ENCODE results near the gene LSAMP. TPM values are rescaled to one million over a fixed set of nuclear protein-coding genes. Genes with fewer than 3 reads are reported as not detected.

Gene LSAMP
- total RNA-seq, 1 experiment from 2014 or later: not detected

- Histone ChIP-seq H3K36me3 (ENCODE audit: control insufficient read depth, insufficient read depth, low read length) (no peaks in the 10 kb centered on the region), H3K4me1 (no peaks in the 10 kb centered on the region), H3K9me3 (no peaks in the 10 kb centered on the region), H3K4me3 (ENCODE audit: low read depth, low read length) (no peak overlapping the region), H3K27me3 (replicated peaks; ENCODE audit: control insufficient read depth, insufficient read depth, low read length) (no peaks in the 10 kb centered on the region)
- Mint-ChIP-seq H3K9me3 (ENCODE audit: unreplicated experiment) (no peaks in the 10 kb centered on the region), H3K36me3 (ENCODE audit: insufficient read depth, unreplicated experiment) (no peaks in the 10 kb centered on the region), H3K4me1 (ENCODE audit: low read depth, unreplicated experiment) (no peaks in the 10 kb centered on the region), H3K27me3 (ENCODE audit: insufficient read depth, unreplicated experiment) (no peaks in the 10 kb centered on the region), H3K4me3 (ENCODE audit: unreplicated experiment) (no peak overlapping the region), H3K27ac (ENCODE audit: unreplicated experiment) (no peak overlapping the region)
- intact Hi-C loops (cut with micrococcal nuclease; ENCODE audit: unreplicated experiment): no loop called here
- no TSS peak for BruUV-seq (replicated peaks)
- ChIA-PET CTCF (no interaction called here), POLR2A (no interaction called here)
- TF ChIP-seq CTCF (IDR thresholded peaks at IDR 0.05; ENCODE audit: insufficient read depth in 1 of 2, low read depth in 1 of 2, low read length in 1 of 2, severe bottlenecking in 1 of 2, unreplicated experiment in 1 of 2): no peak
- no peak for DNase-seq
Observed at GRCh38 chr3:116264546-116265319, 180.6 kb downstream of the LSAMP start.

- no peak overlapping the region for H3K4me3 Mint-ChIP-seq (ENCODE audit: unreplicated experiment)
- ChIA-PET POLR2A (no interaction called here), CTCF (no interaction called here)
- BruUV-seq (replicated peaks): no TSS peak
- no peak for DNase-seq
- Histone ChIP-seq H3K9me3 (no peaks in the 10 kb centered on the region), H3K4me1 (no peaks in the 10 kb centered on the region), H3K27me3 (replicated peaks; ENCODE audit: control insufficient read depth, insufficient read depth, low read length) (no peaks in the 10 kb centered on the region), H3K36me3 (ENCODE audit: control insufficient read depth, insufficient read depth, low read length) (no peaks in the 10 kb centered on the region), H3K4me3 (ENCODE audit: low read depth, low read length) (no peak overlapping the region)
- no peaks in the 10 kb centered on the region for H3K9me3 Mint-ChIP-seq (ENCODE audit: unreplicated experiment)
- intact Hi-C loops (cut with micrococcal nuclease; ENCODE audit: unreplicated experiment): no loop called here
- no peaks in the 10 kb centered on the region for H3K4me1 Mint-ChIP-seq (ENCODE audit: low read depth, unreplicated experiment)
- TF ChIP-seq CTCF (IDR thresholded peaks at IDR 0.05; ENCODE audit: insufficient read depth in 1 of 2, low read depth in 1 of 2, low read length in 1 of 2, severe bottlenecking in 1 of 2, unreplicated experiment in 1 of 2): no peak
- no peaks in the 10 kb centered on the region for H3K36me3 Mint-ChIP-seq (ENCODE audit: insufficient read depth, unreplicated experiment)
- H3K27me3 Mint-ChIP-seq (ENCODE audit: insufficient read depth, unreplicated experiment): no peaks in the 10 kb centered on the region
- H3K27ac Mint-ChIP-seq (ENCODE audit: unreplicated experiment): no peak overlapping the region
Observed at GRCh38 chr3:116263842-116264545, 181.3 kb downstream of the LSAMP start.

- CTCF ChIA-PET: no interaction called here
- no peak overlapping the region for H3K4me3 ChIP-seq (ENCODE audit: low read depth, low read length)
- intact Hi-C loops (cut with micrococcal nuclease; ENCODE audit: unreplicated experiment): no loop called here
- no peak overlapping the region for H3K4me3 Mint-ChIP-seq (ENCODE audit: unreplicated experiment)
- no peak for TF ChIP-seq CTCF (IDR thresholded peaks at IDR 0.05; ENCODE audit: insufficient read depth in 1 of 2, low read depth in 1 of 2, low read length in 1 of 2, severe bottlenecking in 1 of 2, unreplicated experiment in 1 of 2)
- H3K9me3 Mint-ChIP-seq (ENCODE audit: unreplicated experiment): no peaks in the 10 kb centered on the region
- no peaks in the 10 kb centered on the region for H3K27me3 ChIP-seq (replicated peaks; ENCODE audit: control insufficient read depth, insufficient read depth, low read length)
- no peaks in the 10 kb centered on the region for H3K36me3 Mint-ChIP-seq (ENCODE audit: insufficient read depth, unreplicated experiment)
- DNase-seq: no peak
- no peaks in the 10 kb centered on the region for H3K27me3 Mint-ChIP-seq (ENCODE audit: insufficient read depth, unreplicated experiment)
- H3K36me3 ChIP-seq (ENCODE audit: control insufficient read depth, insufficient read depth, low read length): no peaks in the 10 kb centered on the region
- no peak overlapping the region for H3K27ac Mint-ChIP-seq (ENCODE audit: unreplicated experiment)
- POLR2A ChIA-PET: no interaction called here
- H3K9me3 ChIP-seq: no peaks in the 10 kb centered on the region
- no peaks in the 10 kb centered on the region for H3K4me1 ChIP-seq
- BruUV-seq (replicated peaks): no TSS peak
- no peaks in the 10 kb centered on the region for H3K4me1 Mint-ChIP-seq (ENCODE audit: low read depth, unreplicated experiment)
Observed at GRCh38 chr3:116260491-116260890, 184.8 kb downstream of the LSAMP start.

Measured in Caco-2 (cell line).